UCSD-AML1 (cell line): ENCODE results near the gene LRP8.

Experiments used
- DNase-seq: peaks from one replicate; lab custom pipeline; 2025; ENCODE audit not compliant: unreplicated experiment; lab: John Stamatoyannopoulos, UW

The LRP8 gene

GRCh38 chr1:53266038-53266437, 61.8 kb downstream of the LRP8 start:
- no peak for DNase-seq

GRCh38 chr1:53265581-53265980, 62.3 kb downstream of the LRP8 start:
- DNase-seq = no peak

GRCh38 chr1:53264048-53264447, 63.8 kb downstream of the LRP8 start:
- no peak for DNase-seq

GRCh38 chr1:53262000-53262399, 65.9 kb downstream of the LRP8 start:
- DNase-seq = no peak

- no peak for DNase-seq
These were observed 67.1 kb downstream of the LRP8 start for GRCh38 chr1:53260631-53261247.

GRCh38 chr1:53259932-53260331, 67.9 kb downstream of the LRP8 start:
- DNase-seq = no peak

GRCh38 chr1:53258216-53258615, 69.7 kb downstream of the LRP8 start:
- DNase-seq = no peak

GRCh38 chr1:53257454-53258081, 70.3 kb downstream of the LRP8 start:
- no peak for DNase-seq

GRCh38 chr1:53256511-53257453, 71.1 kb downstream of the LRP8 start:
- no peak for DNase-seq

GRCh38 chr1:53255031-53255430, 72.8 kb downstream of the LRP8 start:
- no peak for DNase-seq

GRCh38 chr1:53254011-53254640, 73.7 kb downstream of the LRP8 start:
- DNase-seq = no peak

GRCh38 chr1:53250325-53250724, 77.5 kb downstream of the LRP8 start:
- no peak for DNase-seq

- no peak for DNase-seq
These were observed 78.2 kb downstream of the LRP8 start for GRCh38 chr1:53249706-53250105.

- no peak for DNase-seq
These were observed 81.4 kb downstream of the LRP8 start for GRCh38 chr1:53246261-53247134.

GRCh38 chr1:53244141-53244540, 83.7 kb downstream of the LRP8 start:
- no peak for DNase-seq

GRCh38 chr1:53242381-53242780, 85.5 kb downstream of the LRP8 start:
- no peak for DNase-seq

GRCh38 chr1:53241828-53242227, 86.0 kb downstream of the LRP8 start:
- no peak for DNase-seq

GRCh38 chr1:53238197-53239155, 89.4 kb downstream of the LRP8 start, which contains the start of gene MAGOH:
TSS of gene MAGOH (minus strand) at chr1:53238518. CDS start at chr1:53238448, 70 bp downstream.
- DNase-seq = peak; percentile 95

GRCh38 chr1:53237638-53238037, 90.2 kb downstream of the LRP8 start:
- DNase-seq = no peak
